Activated CD4-positive, alpha-beta memory T cell treated with anti-CD3 and anti-CD28 coated beads, Interleukin-2, amount 10 ng/mL, durations not matched to agents 7 days and 5 days (primary cell): ENCODE measurements around the gene MECR. TPM values are rescaled to one million over a fixed set of nuclear protein-coding genes. Genes with fewer than 3 reads are reported as not detected.
"Not testable (repeated sequence)": the region's sequence is repeated elsewhere in the genome, so short reads cannot be mapped to it uniquely, and the experiment has no call there.

Source experiments
- CTCF ChIA-PET: fragments of 350-600 bp; sonication (Branson Sonifier 250); formaldehyde crosslinking; loops from one replicate; lab custom pipeline; 2021; ENCODE audit warnings: antibody characterized with exemption, inconsistent platforms; lab: Charles Lee
- POLR2A ChIA-PET: fragments of 350-600 bp; sonication (Branson Sonifier 250); formaldehyde crosslinking; loops from one replicate; lab custom pipeline; 2021; ENCODE audit warnings: antibody characterized with exemption; lab: Charles Lee
- DNase-seq: peaks from one replicate; pipeline ENCODE4 v3.0.0-alpha.2; 2020
- H3K27ac Mint-ChIP-seq: one replicate; pipeline ENCODE4 v1.8.0; 2021; ENCODE audit warnings: mild to moderate bottlenecking, mixed read lengths
- H3K27me3 Mint-ChIP-seq: one replicate; pipeline ENCODE4 v1.8.0; 2021; ENCODE audit warnings: mixed read lengths
- H3K36me3 Mint-ChIP-seq: one replicate; pipeline ENCODE4 v1.8.0; 2021; ENCODE audit warnings: low read depth, mixed read lengths
- H3K4me1 Mint-ChIP-seq: one replicate; pipeline ENCODE4 v1.8.0; 2021; ENCODE audit warnings: mixed read lengths
- H3K4me3 Mint-ChIP-seq: one replicate; pipeline ENCODE4 v1.8.0; 2021; ENCODE audit warnings: mild to moderate bottlenecking, mixed read lengths
- H3K9me3 Mint-ChIP-seq: one replicate; pipeline ENCODE4 v1.8.0; 2021; ENCODE audit warnings: mixed read lengths
- total RNA-seq, 2 experiments: library from RNA; stranded (reverse); gene quantifications; one replicate each; pipeline ENCODE4 v1.2.3, GENCODE V29; 2021

The MECR gene
- total RNA-seq, 2 experiments from 2014 or later = 13.9 to 17.6 TPM

GRCh38 chr1:29166291-29166878 lies 64.3 kb downstream of the MECR start:
- no peak for DNase-seq
- CTCF ChIA-PET = interaction anchor here (0.8 to 1.4 kb wide), 4 partner anchors 29 to 36 kb away, joined by 3 to 4 read pairs (median 4); no protein-coding TSS in a partner anchor
- Mint-ChIP-seq H3K9me3 (no peaks in the 10 kb centered on the region), H3K4me1 (peaks cover 68% of the 10 kb centered on the region), H3K4me3 (no peak overlapping the region), H3K27ac (peak overlapping the region; percentile 28), H3K27me3 (no peaks in the 10 kb centered on the region), H3K36me3 (peaks cover 74% of the 10 kb centered on the region)
- POLR2A ChIA-PET = interaction anchor here (0.6 to 9.2 kb wide), 4 partner anchors 10 to 1651 kb away, joined by 3 to 108 read pairs (median 3); partner anchors contain the start of gene SRSF4

GRCh38 chr1:29164588-29164987 lies 66.1 kb downstream of the MECR start:
- ChIA-PET POLR2A (interaction anchor here (9.2 kb wide), 1 partner anchor 16 kb away, joined by 108 read pairs; the partner anchor contains the start of gene SRSF4), CTCF (interaction anchor here (0.6 kb wide), 1 partner anchor 27 kb away, joined by 3 read pairs; no protein-coding TSS in a partner anchor)
- no peak overlapping the region for H3K4me3 Mint-ChIP-seq
- peaks cover 59% of the 10 kb centered on the region for H3K4me1 Mint-ChIP-seq
- H3K36me3 Mint-ChIP-seq = peaks cover 69% of the 10 kb centered on the region
- H3K9me3 Mint-ChIP-seq = no peaks in the 10 kb centered on the region
- DNase-seq = no peak
- H3K27me3 Mint-ChIP-seq = no peaks in the 10 kb centered on the region
- H3K27ac Mint-ChIP-seq = no peak overlapping the region

GRCh38 chr1:29162476-29163138 lies 68.1 kb downstream of the MECR start:
- peaks cover 74% of the 10 kb centered on the region for H3K36me3 Mint-ChIP-seq
- no peak overlapping the region for H3K4me3 Mint-ChIP-seq
- no peak for DNase-seq
- ChIA-PET CTCF (interaction anchor here (1.2 to 1.5 kb wide), 2 partner anchors 35 to 40 kb away, joined by 3 to 4 read pairs; no protein-coding TSS in a partner anchor), POLR2A (no interaction called here)
- H3K27ac Mint-ChIP-seq = no peak overlapping the region
- no peaks in the 10 kb centered on the region for H3K27me3 Mint-ChIP-seq
- no peaks in the 10 kb centered on the region for H3K9me3 Mint-ChIP-seq
- H3K4me1 Mint-ChIP-seq = peaks cover 46% of the 10 kb centered on the region

- Mint-ChIP-seq H3K36me3 (peaks cover 79% of the 10 kb centered on the region), H3K9me3 (no peaks in the 10 kb centered on the region), H3K4me3 (no peak overlapping the region), H3K27ac (no peak overlapping the region), H3K4me1 (peaks cover 43% of the 10 kb centered on the region), H3K27me3 (no peaks in the 10 kb centered on the region)
- DNase-seq = no peak
- CTCF ChIA-PET = interaction anchor here (1.2 to 1.5 kb wide), 2 partner anchors 35 to 40 kb away, joined by 3 to 4 read pairs; no protein-coding TSS in a partner anchor
- POLR2A ChIA-PET = interaction anchor here (2.0 kb wide), 1 partner anchor 19 kb away, joined by 12 read pairs; the partner anchor contains the start of gene SRSF4
Observed at GRCh38 chr1:29162025-29162424, 68.7 kb downstream of the MECR start.

- no peaks in the 10 kb centered on the region for H3K27me3 Mint-ChIP-seq
- H3K4me3 Mint-ChIP-seq = no peak overlapping the region
- peaks cover 22% of the 10 kb centered on the region for H3K4me1 Mint-ChIP-seq
- no peak for DNase-seq
- peaks cover 71% of the 10 kb centered on the region for H3K36me3 Mint-ChIP-seq
- POLR2A ChIA-PET = interaction anchor here (1.2 kb wide), 1 partner anchor 20 kb away, joined by 4 read pairs; no protein-coding TSS in a partner anchor
- CTCF ChIA-PET = no interaction called here
- no peak overlapping the region for H3K27ac Mint-ChIP-seq
- H3K9me3 Mint-ChIP-seq = no peaks in the 10 kb centered on the region
Observed at GRCh38 chr1:29159773-29160172, 71.0 kb downstream of the MECR start.

- no peak for DNase-seq
- peaks cover 10% of the 10 kb centered on the region for H3K4me1 Mint-ChIP-seq
- ChIA-PET CTCF (interaction anchor here (0.9 to 1.3 kb wide), 3 partner anchors 14 to 45 kb away, joined by 3 to 4 read pairs (median 3); partner anchors contain the start of gene SRSF4), POLR2A (interaction anchor here (1.5 kb wide), 1 partner anchor 23 kb away, joined by 6 read pairs; the partner anchor contains the start of gene SRSF4)
- no peak overlapping the region for H3K27ac Mint-ChIP-seq
- H3K9me3 Mint-ChIP-seq = no peaks in the 10 kb centered on the region
- H3K27me3 Mint-ChIP-seq = no peaks in the 10 kb centered on the region
- peaks cover 70% of the 10 kb centered on the region for H3K36me3 Mint-ChIP-seq
- H3K4me3 Mint-ChIP-seq = no peak overlapping the region
Observed at GRCh38 chr1:29157269-29157601, 73.5 kb downstream of the MECR start.

- Mint-ChIP-seq H3K27ac (no peak overlapping the region), H3K4me1 (peaks cover 7% of the 10 kb centered on the region), H3K9me3 (no peaks in the 10 kb centered on the region), H3K36me3 (peaks cover 76% of the 10 kb centered on the region), H3K4me3 (no peak overlapping the region), H3K27me3 (no peaks in the 10 kb centered on the region)
- DNase-seq = no peak
- ChIA-PET CTCF (interaction anchor here (0.9 to 1.3 kb wide), 3 partner anchors 15 to 46 kb away, joined by 3 to 4 read pairs (median 3); partner anchors contain the start of gene SRSF4), POLR2A (interaction anchor here (1.5 kb wide), 1 partner anchor 24 kb away, joined by 6 read pairs; the partner anchor contains the start of gene SRSF4)
Observed at GRCh38 chr1:29156543-29157268, 74.0 kb downstream of the MECR start.

- ChIA-PET CTCF (interaction anchor here (0.6 to 1.3 kb wide), 3 partner anchors 9 to 193 kb away, joined by 3 to 4 read pairs (median 3); no protein-coding TSS in a partner anchor), POLR2A (interaction anchor here (1.6 kb wide), 1 partner anchor 29 kb away, joined by 5 read pairs; the partner anchor contains the start of gene SRSF4)
- H3K27me3 Mint-ChIP-seq = no peaks in the 10 kb centered on the region
- peaks cover 87% of the 10 kb centered on the region for H3K36me3 Mint-ChIP-seq
- H3K9me3 Mint-ChIP-seq = no peaks in the 10 kb centered on the region
- no peak overlapping the region for H3K4me3 Mint-ChIP-seq
- no peak overlapping the region for H3K27ac Mint-ChIP-seq
- DNase-seq = no peak
- H3K4me1 Mint-ChIP-seq = no peaks in the 10 kb centered on the region
Observed at GRCh38 chr1:29152046-29152805, 78.5 kb downstream of the MECR start.

- H3K4me1 Mint-ChIP-seq, H3K27ac Mint-ChIP-seq, CTCF ChIA-PET, POLR2A ChIA-PET, DNase-seq, H3K9me3 Mint-ChIP-seq, H3K27me3 Mint-ChIP-seq, H3K4me3 Mint-ChIP-seq: not testable (repeated sequence)
- H3K36me3 Mint-ChIP-seq = peaks cover 91% of the 10 kb centered on the region
Observed at GRCh38 chr1:29150346-29150745, 80.4 kb downstream of the MECR start.

GRCh38 chr1:29148656-29149491 lies 81.9 kb downstream of the MECR start:
- Mint-ChIP-seq H3K27me3 (no peaks in the 10 kb centered on the region), H3K27ac (no peak overlapping the region), H3K4me1 (no peaks in the 10 kb centered on the region), H3K36me3 (peaks cover 84% of the 10 kb centered on the region), H3K4me3 (no peak overlapping the region), H3K9me3 (no peaks in the 10 kb centered on the region)
- CTCF ChIA-PET = interaction anchor here (0.7 kb wide), 1 partner anchor 95 kb away, joined by 3 read pairs; no protein-coding TSS in a partner anchor
- POLR2A ChIA-PET = no interaction called here
- no peak for DNase-seq

- POLR2A ChIA-PET = no interaction called here
- no peaks in the 10 kb centered on the region for H3K4me1 Mint-ChIP-seq
- no peaks in the 10 kb centered on the region for H3K27me3 Mint-ChIP-seq
- no peak for DNase-seq
- H3K9me3 Mint-ChIP-seq = no peaks in the 10 kb centered on the region
- H3K27ac Mint-ChIP-seq = no peak overlapping the region
- CTCF ChIA-PET = interaction anchor here (1.3 kb wide), 1 partner anchor 52 kb away, joined by 3 read pairs; no protein-coding TSS in a partner anchor
- H3K36me3 Mint-ChIP-seq = peaks cover 71% of the 10 kb centered on the region
- H3K4me3 Mint-ChIP-seq = no peak overlapping the region
Observed at GRCh38 chr1:29145739-29146437, 84.8 kb downstream of the MECR start.
